HepG2 (cell line): ENCODE results near the gene ZNF22. TPM values are rescaled to one million over a fixed set of nuclear protein-coding genes. Genes with fewer than 3 reads are reported as not detected.

Source experiments
- AFF4 ChIP-seq: sonication (generic); formaldehyde crosslinking; IDR thresholded peaks from 2 replicates; pipeline ENCODE4 v1.4.0; 2020; ENCODE audit warnings: missing genetic modification reagents
- ARHGAP35 ChIP-seq: sonication (generic); formaldehyde crosslinking; IDR thresholded peaks from 2 replicates; pipeline ENCODE4 v1.9.0; 2022; ENCODE audit warnings: mild to moderate bottlenecking, inconsistent platforms, moderate library complexity, missing genetic modification reagents, borderline replicate concordance
- ATF7-NPFF ChIP-seq: sonication (generic); formaldehyde crosslinking; IDR thresholded peaks from 2 replicates; pipeline ENCODE4 v1.8.1; 2023; ENCODE audit warnings: mild to moderate bottlenecking, low read depth, missing genetic modification reagents, moderate library complexity
- DRAP1 ChIP-seq: IDR thresholded peaks from 2 replicates; pipeline ENCODE4 v1.6.1; 2016; ENCODE audit warnings: missing genetic modification reagents, missing compliant biosample characterization
- JARID2 ChIP-seq: sonication (generic); formaldehyde crosslinking; IDR thresholded peaks from 2 replicates; pipeline ENCODE4 v1.8.1; 2023; ENCODE audit warnings: missing genetic modification reagents, inconsistent platforms; ENCODE audit not compliant: insufficient replicate concordance
- KDM3A ChIP-seq: IDR thresholded peaks from 2 replicates; pipeline ENCODE4 v1.6.1; 2018; ENCODE audit warnings: low read depth, missing compliant biosample characterization
- MTF2 ChIP-seq: sonication (generic); formaldehyde crosslinking; IDR thresholded peaks from 2 replicates; pipeline ENCODE4 v1.5.0; 2020; ENCODE audit warnings: missing genetic modification reagents, borderline replicate concordance
- PHB2 ChIP-seq: fragments of 450-650 bp; IDR thresholded peaks from 2 replicates; pipeline ENCODE4 v1.6.1; 2018; ENCODE audit not compliant: partially characterized antibody
- REL ChIP-seq: sonication (generic); formaldehyde crosslinking; conservative IDR thresholded peaks from 2 replicates; pipeline ENCODE4 v1.8.0; 2022; ENCODE audit warnings: mild to moderate bottlenecking, missing genetic modification reagents, moderate library complexity
- RFXANK ChIP-seq: IDR thresholded peaks from 2 replicates; pipeline ENCODE4 v1.6.1; 2016
- SPEN ChIP-seq: sonication (generic); formaldehyde crosslinking; IDR thresholded peaks from 2 replicates; pipeline ENCODE4 v1.5.1; 2020; ENCODE audit warnings: low read depth, mild to moderate bottlenecking, missing genetic modification reagents
- TOE1 ChIP-seq: sonication (generic); formaldehyde crosslinking; IDR thresholded peaks from 2 replicates; pipeline ENCODE4 v1.4.0; 2020; ENCODE audit warnings: mild to moderate bottlenecking, missing genetic modification reagents
- WIZ ChIP-seq: sonication (generic); formaldehyde crosslinking; IDR thresholded peaks from 2 replicates; pipeline ENCODE4 v1.5.1; 2020; ENCODE audit warnings: mild to moderate bottlenecking, missing genetic modification reagents
- ZBTB14 ChIP-seq: sonication (generic); formaldehyde crosslinking; IDR thresholded peaks from 2 replicates; pipeline ENCODE4 v1.4.0; 2020; ENCODE audit warnings: missing genetic modification reagents
- ZBTB43 ChIP-seq: sonication (generic); formaldehyde crosslinking; conservative IDR thresholded peaks from 2 replicates; pipeline ENCODE4 v1.4.0; 2020; ENCODE audit warnings: missing genetic modification reagents
- ZFP36 ChIP-seq: fragments of 150-350 bp; IDR thresholded peaks from 2 replicates; pipeline ENCODE4 v1.6.1; 2018; ENCODE audit warnings: borderline replicate concordance, low read length, low read depth; ENCODE audit not compliant: partially characterized antibody
- ZFP82 ChIP-seq: sonication (generic); formaldehyde crosslinking; IDR thresholded peaks from 2 replicates; pipeline ENCODE4 v1.5.1; 2020; ENCODE audit warnings: mild to moderate bottlenecking, missing genetic modification reagents, borderline replicate concordance
- ZFP91 ChIP-seq: sonication (generic); formaldehyde crosslinking; IDR thresholded peaks from 2 replicates; pipeline ENCODE4 v1.9.0; 2022; ENCODE audit warnings: missing genetic modification reagents, mild to moderate bottlenecking, borderline replicate concordance
- ZNF282 ChIP-seq: fragments of 450-650 bp; IDR thresholded peaks from 2 replicates; pipeline ENCODE4 v1.6.1; 2018; ENCODE audit not compliant: partially characterized antibody
- ZNF441 ChIP-seq: sonication (generic); formaldehyde crosslinking; IDR thresholded peaks from 2 replicates; pipeline ENCODE4 v1.7.0; 2021; ENCODE audit warnings: missing genetic modification reagents, borderline replicate concordance
- polyA plus RNA-seq, 8 experiments: library from polyadenylated mRNA; depleted of rRNA in 3 of 8; stranded (reverse) in 7 of 8; unstranded in 1 of 8; fragments of >200 nt; fragmentation: Illumina TruSeq in 4 of 8; extraction: Trizol in 4 of 8; gene quantifications; 2 replicates each; pipeline versions ENCODE4 v1.2.1 to v1.2.3, GENCODE V29; 2011 to 2016; ENCODE audit warnings: low read depth in 4 of 8, missing spikeins in 1 of 8, mixed read lengths in 1 of 8; ENCODE audit not compliant: insufficient read depth in 1 of 8
- total RNA-seq, 5 experiments: library from RNA; depleted of rRNA; stranded (reverse); fragments of >200 nt; fragmentation: Illumina TruSeq; extraction: Trizol; gene quantifications; 2 replicates each; pipeline ENCODE4 v1.2.3, GENCODE V29; 2016; ENCODE audit warnings: low read depth in 1 of 5

ZNF22 gene
- total and polyA plus RNA-seq, 2 of the 13 experiments (the other 11 are each of a cell fraction or from before 2014, with no cell fraction given): 0.40 to 1.3 TPM

- TF ChIP-seq DRAP1 (CRISPR knock-in tag) (no peak), ZNF441 (CRISPR knock-in tag) (peak; percentile 34; the same call in 1 of the 2 replicates), WIZ (CRISPR knock-in tag) (peak; percentile 56; the same call in 1 of the 2 replicates), ZNF282 (no peak), ZFP36 (no peak), AFF4 (CRISPR knock-in tag) (peak; percentile 68; the same call in 1 of the 2 replicates), ZFP91 (CRISPR knock-in tag) (peak; percentile 69), MTF2 (CRISPR knock-in tag) (0 out of 2 replicates have a peak, but pooled peaks have one; percentile 10), RFXANK (CRISPR knock-in tag) (no peak; the same call in 1 of the 2 replicates), JARID2 (CRISPR knock-in tag) (peak; percentile 74), ATF7-NPFF (CRISPR knock-in tag) (peak; percentile 66), TOE1 (CRISPR knock-in tag) (no peak), ZFP82 (CRISPR knock-in tag) (peak; percentile 55; the same call in 1 of the 2 replicates), KDM3A (peak; percentile 35; the same call in 1 of the 2 replicates), REL (0 out of 2 replicates have a peak, but pooled peaks have one; percentile 85), SPEN (CRISPR knock-in tag) (peak; percentile 84; the same call in 1 of the 2 replicates), ZBTB43 (CRISPR knock-in tag) (peak; percentile 23), PHB2 (no peak), ARHGAP35 (CRISPR knock-in tag) (no peak), ZBTB14 (CRISPR knock-in tag) (no peak)
Observed at GRCh38 chr10:44976352-44977198, 24.1 kb upstream of the ZNF22 start (continued).
